Measurements from ENCODE around the gene GOLT1A.

GOLT1A gene

DNA sequence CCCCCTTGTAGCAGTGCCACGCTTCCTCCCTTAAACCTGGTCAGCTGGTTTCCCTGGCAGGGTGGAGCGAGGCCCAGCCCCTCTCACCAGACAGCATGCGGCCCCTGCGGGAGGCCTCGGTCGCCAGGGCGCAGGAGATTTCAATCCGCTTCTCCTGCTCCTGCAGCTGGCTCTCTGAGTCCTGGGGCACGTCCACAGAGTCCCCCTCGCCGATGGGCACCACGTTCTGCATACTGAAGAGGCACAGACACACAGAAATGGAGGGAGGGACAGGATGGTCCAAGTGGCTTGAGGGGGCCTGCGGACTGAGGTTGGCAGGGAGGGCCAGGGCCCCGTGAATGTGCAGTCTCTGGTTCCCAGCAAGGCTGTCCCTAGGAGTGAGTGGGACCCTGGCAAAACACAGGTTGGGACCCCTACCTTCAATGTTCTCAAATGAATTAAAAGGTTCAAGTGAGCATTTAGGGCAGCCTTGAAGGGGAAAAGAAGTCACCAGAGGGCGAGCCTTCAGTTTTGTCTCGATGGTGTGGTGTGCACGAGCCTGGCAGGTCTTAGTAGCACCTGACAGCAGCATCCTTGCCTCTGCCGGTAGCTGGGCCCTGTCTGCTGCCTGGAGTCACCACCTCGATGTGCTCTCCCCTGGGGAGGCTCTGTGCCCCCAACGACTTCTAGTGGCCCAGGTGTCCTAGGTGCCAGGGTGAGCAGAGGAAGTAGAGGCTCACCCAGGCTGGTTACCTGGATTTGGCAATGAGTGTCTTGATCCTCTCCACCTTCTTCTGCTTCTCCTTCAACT, 14.4 kb upstream of the GOLT1A start:
- H4K20me1 ChIP-seq (ENCODE audit: low read depth, low read length) = no peaks in the 10 kb centered on the region
- no peaks in the 10 kb centered on the region for H3K9me2 ChIP-seq (replicated peaks; ENCODE audit: insufficient read depth, low read length)
- no peak overlapping the region for H2AFZ ChIP-seq (ENCODE audit: low read depth, low read length, severe bottlenecking)
- no peak overlapping the region for H3K4me2 ChIP-seq (ENCODE audit: low read depth, low read length, poor library complexity, severe bottlenecking)
- no peaks in the 10 kb centered on the region for H3K79me2 ChIP-seq (ENCODE audit: insufficient read depth, low read length)
- H3K27me3 ChIP-seq (ENCODE audit: low read length) = no peaks in the 10 kb centered on the region
- H3K9me3 ChIP-seq (ENCODE audit: insufficient read depth, low read length) = no peaks in the 10 kb centered on the region
- TF ChIP-seq, protein P1, sequence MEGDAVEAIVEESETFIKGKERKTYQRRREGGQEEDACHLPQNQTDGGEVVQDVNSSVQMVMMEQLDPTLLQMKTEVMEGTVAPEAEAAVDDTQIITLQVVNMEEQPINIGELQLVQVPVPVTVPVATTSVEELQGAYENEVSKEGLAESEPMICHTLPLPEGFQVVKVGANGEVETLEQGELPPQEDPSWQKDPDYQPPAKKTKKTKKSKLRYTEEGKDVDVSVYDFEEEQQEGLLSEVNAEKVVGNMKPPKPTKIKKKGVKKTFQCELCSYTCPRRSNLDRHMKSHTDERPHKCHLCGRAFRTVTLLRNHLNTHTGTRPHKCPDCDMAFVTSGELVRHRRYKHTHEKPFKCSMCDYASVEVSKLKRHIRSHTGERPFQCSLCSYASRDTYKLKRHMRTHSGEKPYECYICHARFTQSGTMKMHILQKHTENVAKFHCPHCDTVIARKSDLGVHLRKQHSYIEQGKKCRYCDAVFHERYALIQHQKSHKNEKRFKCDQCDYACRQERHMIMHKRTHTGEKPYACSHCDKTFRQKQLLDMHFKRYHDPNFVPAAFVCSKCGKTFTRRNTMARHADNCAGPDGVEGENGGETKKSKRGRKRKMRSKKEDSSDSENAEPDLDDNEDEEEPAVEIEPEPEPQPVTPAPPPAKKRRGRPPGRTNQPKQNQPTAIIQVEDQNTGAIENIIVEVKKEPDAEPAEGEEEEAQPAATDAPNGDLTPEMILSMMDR (IDR thresholded peaks at IDR 0.05; ENCODE audit: insufficient read depth, low read length, poor library complexity, severe bottlenecking) = no peak
- no peak for TF ChIP-seq EZH2phosphoT487 (conservative IDR thresholded peaks at IDR 0.05; ENCODE audit: low read length)
- H3K9ac ChIP-seq (ENCODE audit: low read length) = no peak overlapping the region
- H3K4me3 ChIP-seq (ENCODE audit: insufficient read depth, low read length, poor library complexity, severe bottlenecking) = no peak overlapping the region
- H3F3A ChIP-seq (ENCODE audit: insufficient read depth) = no peaks in the 10 kb centered on the region
- no peak overlapping the region for H3K27ac ChIP-seq (ENCODE audit: low read depth, low read length)
- no peaks in the 10 kb centered on the region for H3K36me3 ChIP-seq (ENCODE audit: low read length)

DNA sequence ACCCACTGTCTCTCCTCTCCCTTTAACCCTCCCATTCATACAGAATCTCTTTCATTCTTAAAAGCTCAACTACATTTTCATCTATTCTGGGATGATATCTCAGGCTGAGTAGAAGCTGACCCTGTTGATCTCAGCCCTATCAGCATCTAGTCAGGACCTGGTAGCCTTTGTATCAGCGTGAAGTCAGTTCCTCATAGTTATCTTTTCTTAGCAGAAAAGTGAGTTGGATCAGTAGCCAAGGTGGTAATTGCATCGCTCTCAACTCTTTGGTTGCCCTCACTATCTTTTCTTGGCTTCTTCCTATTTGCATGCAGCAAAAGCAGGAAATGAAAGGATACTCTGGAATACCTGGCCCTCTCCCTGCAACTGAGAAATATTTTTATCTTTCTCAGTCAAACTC, 13.6 kb upstream of the GOLT1A start:
- TF ChIP-seq EZH2phosphoT487 (conservative IDR thresholded peaks at IDR 0.05; ENCODE audit: low read length) = no peak
- TF ChIP-seq, protein P1 (IDR thresholded peaks at IDR 0.05; ENCODE audit: insufficient read depth, low read length, poor library complexity, severe bottlenecking) = no peak
- no peaks in the 10 kb centered on the region for H3K27me3 ChIP-seq (ENCODE audit: low read length)
- no peak overlapping the region for H3K4me3 ChIP-seq (ENCODE audit: insufficient read depth, low read length, poor library complexity, severe bottlenecking)
- no peaks in the 10 kb centered on the region for H4K20me1 ChIP-seq (ENCODE audit: low read depth, low read length)
- H3K4me2 ChIP-seq (ENCODE audit: low read depth, low read length, poor library complexity, severe bottlenecking) = no peak overlapping the region
- no peak overlapping the region for H3K27ac ChIP-seq (ENCODE audit: low read depth, low read length)
- no peak overlapping the region for H3K9ac ChIP-seq (ENCODE audit: low read length)
- no peak overlapping the region for H2AFZ ChIP-seq (ENCODE audit: low read depth, low read length, severe bottlenecking)
- no peaks in the 10 kb centered on the region for H3K9me3 ChIP-seq (ENCODE audit: insufficient read depth, low read length)
- no peaks in the 10 kb centered on the region for H3K79me2 ChIP-seq (ENCODE audit: insufficient read depth, low read length)
- H3K36me3 ChIP-seq (ENCODE audit: low read length) = no peaks in the 10 kb centered on the region
- no peaks in the 10 kb centered on the region for H3F3A ChIP-seq (ENCODE audit: insufficient read depth)
- H3K9me2 ChIP-seq (replicated peaks; ENCODE audit: insufficient read depth, low read length) = no peaks in the 10 kb centered on the region

DNA sequence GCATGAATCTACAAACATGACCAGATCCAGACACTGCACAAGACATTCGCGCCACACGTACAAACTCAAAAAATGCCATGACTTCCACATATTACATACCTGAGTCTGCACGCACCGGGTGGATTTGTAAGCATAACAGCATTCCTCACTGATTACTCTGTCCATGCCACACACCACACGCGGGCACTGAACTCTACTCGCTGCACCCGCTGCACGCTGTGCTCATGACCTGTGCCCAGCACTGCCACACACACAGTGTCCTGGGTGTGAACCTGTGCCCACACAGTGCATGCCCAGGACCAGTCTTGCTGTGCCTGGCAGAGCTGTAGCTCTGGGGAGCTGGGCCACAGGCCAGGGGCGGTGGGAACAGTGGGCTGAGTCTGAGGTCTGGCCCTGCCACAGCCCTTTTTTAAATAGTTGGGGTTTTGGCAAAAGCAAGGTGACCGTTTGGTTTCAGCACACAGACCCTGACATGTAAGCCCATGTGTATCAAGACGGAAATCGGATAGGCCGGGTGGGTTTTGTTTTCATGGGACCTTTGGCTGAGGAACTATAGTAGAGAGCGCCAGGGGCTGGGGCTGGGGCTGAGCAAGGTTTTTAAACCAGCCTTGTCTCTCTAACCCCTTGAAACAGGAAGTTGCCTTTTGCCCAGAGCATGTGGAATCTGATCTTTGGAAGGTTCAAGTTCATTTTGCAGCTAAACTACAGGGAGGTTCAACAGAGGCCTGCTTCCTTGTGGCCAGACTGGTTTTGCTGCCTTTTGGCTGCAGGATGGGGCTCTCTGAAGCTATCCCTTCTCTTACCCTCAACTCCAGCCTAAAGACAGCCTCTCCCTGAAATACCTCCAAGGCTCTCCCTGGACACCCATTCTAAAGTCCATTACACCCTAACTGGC, 12.3 kb upstream of the GOLT1A start:
- no peaks in the 10 kb centered on the region for H3K36me3 ChIP-seq (ENCODE audit: low read length)
- no peak overlapping the region for H3K4me3 ChIP-seq (ENCODE audit: insufficient read depth, low read length, poor library complexity, severe bottlenecking)
- H3F3A ChIP-seq (ENCODE audit: insufficient read depth) = no peaks in the 10 kb centered on the region
- no peaks in the 10 kb centered on the region for H3K9me2 ChIP-seq (replicated peaks; ENCODE audit: insufficient read depth, low read length)
- H4K20me1 ChIP-seq (ENCODE audit: low read depth, low read length) = no peaks in the 10 kb centered on the region
- H3K27me3 ChIP-seq (ENCODE audit: low read length) = no peaks in the 10 kb centered on the region
- H2AFZ ChIP-seq (ENCODE audit: low read depth, low read length, severe bottlenecking) = no peak overlapping the region
- H3K27ac ChIP-seq (ENCODE audit: low read depth, low read length) = no peak overlapping the region
- H3K9me3 ChIP-seq (ENCODE audit: insufficient read depth, low read length) = no peaks in the 10 kb centered on the region
- H3K4me2 ChIP-seq (ENCODE audit: low read depth, low read length, poor library complexity, severe bottlenecking) = no peak overlapping the region
- H3K79me2 ChIP-seq (ENCODE audit: insufficient read depth, low read length) = no peaks in the 10 kb centered on the region
- H3K9ac ChIP-seq (ENCODE audit: low read length) = no peak overlapping the region
- TF ChIP-seq, protein P1 (IDR thresholded peaks at IDR 0.05; ENCODE audit: insufficient read depth, low read length, poor library complexity, severe bottlenecking) = no peak
- TF ChIP-seq EZH2phosphoT487 (conservative IDR thresholded peaks at IDR 0.05; ENCODE audit: low read length) = no peak
